Bronchial epithelial cell (primary cell): ENCODE data around the gene ZNF555. TPM values are rescaled to one million over a fixed set of nuclear protein-coding genes. Genes with fewer than 3 reads are reported as not detected.

Experiments
- DNase-seq: peaks from one replicate; pipeline ENCODE4 v3.0.0-alpha.2; 2010; ENCODE audit warnings: low read depth
- FAIRE-seq: peaks from 2 replicates; lab custom pipeline; 2011; peaks lifted over from hg19 to GRCh38; lab: Jason Lieb, UNC
- H3K27me3 ChIP-seq: 2 replicates; pipeline ENCODE4 v1.5.1; 2011; ENCODE audit warnings: low read length; ENCODE audit not compliant: control insufficient read depth, insufficient read depth
- H3K36me3 ChIP-seq: 2 replicates; pipeline ENCODE4 v1.5.1; 2011; ENCODE audit warnings: low read length; ENCODE audit not compliant: control insufficient read depth, insufficient read depth
- H3K4me3 ChIP-seq: 2 replicates; pipeline ENCODE4 v1.5.1; 2011; ENCODE audit warnings: mild to moderate bottlenecking, low read depth, low read length, control low read depth
- CTCF ChIP-seq: IDR thresholded peaks from 2 replicates; pipeline ENCODE4 v1.5.1; 2011; ENCODE audit warnings: mild to moderate bottlenecking, moderate library complexity, low read length, control low read depth, inconsistent platforms; ENCODE audit not compliant: insufficient read depth, severe bottlenecking
- total RNA-seq: library from RNA; depleted of rRNA; stranded (reverse); fragments of >200 nt; gene quantifications from 2 replicates; pipeline ENCODE4 v1.2.1, GENCODE V29; 2014

The ZNF555 gene
- total RNA-seq, 1 donor from 2014 or later: 4.7 TPM

- no peak for FAIRE-seq
- no peaks in the 10 kb centered on the region for H3K36me3 ChIP-seq
Observed at GRCh38 chr19:2827022-2827421, 14.3 kb upstream of the ZNF555 start.

GRCh38 chr19:2827840-2828489 lies 13.3 kb upstream of the ZNF555 start:
- DNase-seq (no peak), FAIRE-seq (no peak)
- Histone ChIP-seq H3K27me3 (no peaks in the 10 kb centered on the region), H3K36me3 (no peaks in the 10 kb centered on the region), H3K4me3 (no peak overlapping the region)
- no peak for TF ChIP-seq CTCF

More at GRCh38 chr19:2827022-2827421, 14.3 kb upstream of the ZNF555 start:
- no peak for TF ChIP-seq CTCF
- Histone ChIP-seq H3K4me3 (no peak overlapping the region), H3K27me3 (no peaks in the 10 kb centered on the region)
- no peak for DNase-seq

GRCh38 chr19:2834294-2834871 lies 6.9 kb upstream of the ZNF555 start:
- H3K36me3 ChIP-seq: no peaks in the 10 kb centered on the region
- FAIRE-seq: peak; percentile 88
- H3K27me3 ChIP-seq: no peaks in the 10 kb centered on the region
- no peak for TF ChIP-seq CTCF
- no peak for DNase-seq
- H3K4me3 ChIP-seq: no peak overlapping the region

GRCh38 chr19:2837430-2837829 lies 3.8 kb upstream of the ZNF555 start:
- TF ChIP-seq CTCF: no peak
- Histone ChIP-seq H3K36me3 (no peaks in the 10 kb centered on the region), H3K4me3 (no peak overlapping the region), H3K27me3 (no peaks in the 10 kb centered on the region)
- FAIRE-seq (no peak), DNase-seq (no peak)

GRCh38 chr19:2841855-2842574 lies 740 bp downstream of the ZNF555 start:
- H3K27me3 ChIP-seq: no peaks in the 10 kb centered on the region
- DNase-seq (no peak), FAIRE-seq (no peak)
- TF ChIP-seq CTCF: no peak
- H3K4me3 ChIP-seq: peak overlapping the region; percentile 80
- no peaks in the 10 kb centered on the region for H3K36me3 ChIP-seq
